SJCRH30 (cell line): ENCODE measurements around the gene CACNA1E. TPM values are rescaled to one million over a fixed set of nuclear protein-coding genes. Genes with fewer than 3 reads are reported as not detected.

Source experiments
- DNase-seq, 2 experiments: peaks; one replicate each; pipeline ENCODE4 v3.0.0-alpha.2; 2015 to 2020
- H3K27ac ChIP-seq: fragments of 250-450 bp; sonication (Bioruptor Pico); 2 replicates; pipeline ENCODE4 v1.5.1; 2020; ENCODE audit warnings: mild to moderate bottlenecking, moderate library complexity
- H3K27me3 ChIP-seq: fragments of 250-450 bp; sonication (Bioruptor Pico); 2 replicates; pipeline ENCODE4 v1.5.1; 2020; ENCODE audit warnings: mild to moderate bottlenecking, moderate library complexity
- H3K36me3 ChIP-seq: fragments of 250-450 bp; sonication (Bioruptor Pico); 2 replicates; pipeline ENCODE4 v1.5.1; 2020; ENCODE audit warnings: mild to moderate bottlenecking, moderate library complexity
- H3K4me1 ChIP-seq: fragments of 250-450 bp; sonication (Bioruptor Pico); 2 replicates; pipeline ENCODE4 v1.5.1; 2020; ENCODE audit warnings: mild to moderate bottlenecking, moderate library complexity
- H3K4me3 ChIP-seq: fragments of 250-450 bp; sonication (Bioruptor Pico); 2 replicates; pipeline ENCODE4 v1.5.1; 2020; ENCODE audit warnings: mild to moderate bottlenecking, moderate library complexity
- H3K9me3 ChIP-seq: fragments of 250-450 bp; sonication (Bioruptor Pico); replicated peaks from 2 replicates; pipeline ENCODE4 v1.5.1; 2020; ENCODE audit warnings: mild to moderate bottlenecking, moderate library complexity
- total RNA-seq: library from RNA; depleted of rRNA; stranded (reverse); fragments of >200 nt; shearing (Covaris generic); gene quantifications from 2 replicates; pipeline ENCODE4 v1.2.3, GENCODE V29; 2014; rRNA removed

CACNA1E gene
- under 0.01 and 0.02 TPM in 2 replicates for total RNA-seq

GRCh38 chr1:181483285-181484195 lies at the start of gene CACNA1E:
Gene CACNA1E, plus strand, starts transcription at chr1:181483517. Its CDS starts 228 bp downstream, at chr1:181483745.
- Histone ChIP-seq H3K27me3 (no peaks in the 10 kb centered on the region), H3K9me3 (no peaks in the 10 kb centered on the region), H3K4me1 (no peaks in the 10 kb centered on the region), H3K27ac (no peak within 1 kb of the TSS), H3K36me3 (no peaks in the 10 kb centered on the region), H3K4me3 (no peak within 1 kb of the TSS)
- no peak for DNase-seq

GRCh38 chr1:181433931-181434330 lies 49.4 kb upstream of the CACNA1E start:
- H3K9me3 ChIP-seq = no peaks in the 10 kb centered on the region

GRCh38 chr1:181438013-181438412 lies 45.3 kb upstream of the CACNA1E start:
- no peak for DNase-seq
- H3K9me3 ChIP-seq = no peaks in the 10 kb centered on the region

More at GRCh38 chr1:181433931-181434330, 49.4 kb upstream of the CACNA1E start:
- H3K4me3 ChIP-seq = no peak overlapping the region
- H3K36me3 ChIP-seq = no peaks in the 10 kb centered on the region
- no peak for DNase-seq
- no peaks in the 10 kb centered on the region for H3K27me3 ChIP-seq
- H3K4me1 ChIP-seq = no peaks in the 10 kb centered on the region
- H3K27ac ChIP-seq = no peak overlapping the region

GRCh38 chr1:181440510-181440909 lies 42.8 kb upstream of the CACNA1E start:
- H3K4me1 ChIP-seq = no peaks in the 10 kb centered on the region
- H3K27ac ChIP-seq = no peak overlapping the region
- DNase-seq = no peak
- no peaks in the 10 kb centered on the region for H3K27me3 ChIP-seq
- no peaks in the 10 kb centered on the region for H3K9me3 ChIP-seq
- H3K4me3 ChIP-seq = no peak overlapping the region
- no peaks in the 10 kb centered on the region for H3K36me3 ChIP-seq

More at GRCh38 chr1:181438013-181438412, 45.3 kb upstream of the CACNA1E start:
- Histone ChIP-seq H3K4me3 (no peak overlapping the region), H3K27ac (no peak overlapping the region), H3K36me3 (no peaks in the 10 kb centered on the region), H3K27me3 (no peaks in the 10 kb centered on the region), H3K4me1 (no peaks in the 10 kb centered on the region)

- no peak for DNase-seq
Observed at GRCh38 chr1:181442181-181442525, 41.2 kb upstream of the CACNA1E start.

GRCh38 chr1:181443231-181443853 lies 40.0 kb upstream of the CACNA1E start:
- no peaks in the 10 kb centered on the region for H3K36me3 ChIP-seq
- H3K9me3 ChIP-seq = no peaks in the 10 kb centered on the region

More at GRCh38 chr1:181442181-181442525, 41.2 kb upstream of the CACNA1E start:
- Histone ChIP-seq H3K4me1 (no peaks in the 10 kb centered on the region), H3K36me3 (no peaks in the 10 kb centered on the region), H3K9me3 (no peaks in the 10 kb centered on the region), H3K4me3 (no peak overlapping the region), H3K27ac (no peak overlapping the region), H3K27me3 (no peaks in the 10 kb centered on the region)

GRCh38 chr1:181445436-181445835 lies 37.9 kb upstream of the CACNA1E start:
- DNase-seq = no peak
- no peak overlapping the region for H3K4me3 ChIP-seq
- no peak overlapping the region for H3K27ac ChIP-seq
- no peaks in the 10 kb centered on the region for H3K27me3 ChIP-seq
- H3K9me3 ChIP-seq = no peaks in the 10 kb centered on the region
- no peaks in the 10 kb centered on the region for H3K4me1 ChIP-seq
- no peaks in the 10 kb centered on the region for H3K36me3 ChIP-seq

More at GRCh38 chr1:181443231-181443853, 40.0 kb upstream of the CACNA1E start:
- no peak for DNase-seq
- no peaks in the 10 kb centered on the region for H3K4me1 ChIP-seq
- no peaks in the 10 kb centered on the region for H3K27me3 ChIP-seq
- no peak overlapping the region for H3K27ac ChIP-seq
- no peak overlapping the region for H3K4me3 ChIP-seq

GRCh38 chr1:181448461-181448860 lies 34.9 kb upstream of the CACNA1E start:
- no peak overlapping the region for H3K4me3 ChIP-seq
- H3K36me3 ChIP-seq = no peaks in the 10 kb centered on the region
- H3K27me3 ChIP-seq = no peaks in the 10 kb centered on the region
- no peaks in the 10 kb centered on the region for H3K4me1 ChIP-seq
- H3K9me3 ChIP-seq = no peaks in the 10 kb centered on the region
- no peak for DNase-seq
- no peak overlapping the region for H3K27ac ChIP-seq

- no peak overlapping the region for H3K27ac ChIP-seq
- no peaks in the 10 kb centered on the region for H3K4me1 ChIP-seq
- no peak for DNase-seq
- no peaks in the 10 kb centered on the region for H3K27me3 ChIP-seq
- no peak overlapping the region for H3K4me3 ChIP-seq
- no peaks in the 10 kb centered on the region for H3K9me3 ChIP-seq
- no peaks in the 10 kb centered on the region for H3K36me3 ChIP-seq
Observed at GRCh38 chr1:181451661-181452230, 31.6 kb upstream of the CACNA1E start.

- no peaks in the 10 kb centered on the region for H3K9me3 ChIP-seq
- no peak overlapping the region for H3K4me3 ChIP-seq
- H3K27me3 ChIP-seq = no peaks in the 10 kb centered on the region
- H3K36me3 ChIP-seq = no peaks in the 10 kb centered on the region
- no peaks in the 10 kb centered on the region for H3K4me1 ChIP-seq
- no peak for DNase-seq
- H3K27ac ChIP-seq = no peak overlapping the region
Observed at GRCh38 chr1:181452746-181453145, 30.6 kb upstream of the CACNA1E start.

GRCh38 chr1:181453541-181454201 lies 29.6 kb upstream of the CACNA1E start:
- H3K36me3 ChIP-seq = no peaks in the 10 kb centered on the region
- no peak overlapping the region for H3K27ac ChIP-seq
- no peaks in the 10 kb centered on the region for H3K27me3 ChIP-seq
- DNase-seq = no peak
- no peak overlapping the region for H3K4me3 ChIP-seq
- H3K9me3 ChIP-seq = no peaks in the 10 kb centered on the region
- no peaks in the 10 kb centered on the region for H3K4me1 ChIP-seq

- no peaks in the 10 kb centered on the region for H3K9me3 ChIP-seq
- H3K36me3 ChIP-seq = no peaks in the 10 kb centered on the region
- H3K27me3 ChIP-seq = no peaks in the 10 kb centered on the region
- no peak overlapping the region for H3K4me3 ChIP-seq
- no peak for DNase-seq
- H3K27ac ChIP-seq = no peak overlapping the region
- H3K4me1 ChIP-seq = no peaks in the 10 kb centered on the region
Observed at GRCh38 chr1:181456551-181456950, 26.8 kb upstream of the CACNA1E start.

GRCh38 chr1:181458419-181458818 lies 24.9 kb upstream of the CACNA1E start:
- H3K9me3 ChIP-seq = no peaks in the 10 kb centered on the region
- no peak overlapping the region for H3K27ac ChIP-seq
- H3K27me3 ChIP-seq = no peaks in the 10 kb centered on the region
- no peak overlapping the region for H3K4me3 ChIP-seq
- no peak for DNase-seq
- H3K36me3 ChIP-seq = no peaks in the 10 kb centered on the region
- no peaks in the 10 kb centered on the region for H3K4me1 ChIP-seq

GRCh38 chr1:181459067-181459466 lies 24.2 kb upstream of the CACNA1E start:
- DNase-seq = no peak
- Histone ChIP-seq H3K9me3 (no peaks in the 10 kb centered on the region), H3K36me3 (no peaks in the 10 kb centered on the region), H3K4me3 (no peak overlapping the region), H3K27me3 (no peaks in the 10 kb centered on the region), H3K27ac (no peak overlapping the region), H3K4me1 (no peaks in the 10 kb centered on the region)

GRCh38 chr1:181469829-181470228 lies 13.5 kb upstream of the CACNA1E start:
- Histone ChIP-seq H3K9me3 (no peaks in the 10 kb centered on the region), H3K27me3 (no peaks in the 10 kb centered on the region), H3K4me1 (no peaks in the 10 kb centered on the region), H3K27ac (no peak overlapping the region), H3K4me3 (no peak overlapping the region), H3K36me3 (no peaks in the 10 kb centered on the region)
- DNase-seq = no peak
